Esophagus squamous epithelium (tissue), 5 donors: Measurements from ENCODE around the gene FFAR3. TPM values are rescaled to one million over a fixed set of nuclear protein-coding genes. Genes with fewer than 3 reads are reported as not detected.

Experiments
- DNase-seq: peaks from one replicate; lab custom pipeline; 2025; lab: John Stamatoyannopoulos, UW
- H3K27ac ChIP-seq, 4 donors: fragments of 200-600 bp; sonication (generic); one replicate each; pipeline ENCODE4 v1.5.1; 2016 to 2019; ENCODE audit warnings: mild to moderate bottlenecking in 1 of 4
- H3K27me3 ChIP-seq, 4 donors: fragments of 200-600 bp; sonication (generic); 1 replicate in 3 of 4; 2 replicates in 1 of 4; pipeline versions ENCODE4 v1.5.1 to v1.6.0; 2017 to 2021; ENCODE audit warnings: antibody characterized with exemption in 1 of 4
- H3K36me3 ChIP-seq, 3 donors: fragments of 200-600 bp; sonication (generic); one replicate each; pipeline ENCODE4 v1.5.1; 2016 to 2019
- H3K4me1 ChIP-seq, 3 donors: fragments of 200-600 bp; sonication (generic); one replicate each; pipeline ENCODE4 v1.5.1; 2017 to 2019
- H3K4me3 ChIP-seq, 4 donors: fragments of 200-600 bp; sonication (generic); 1 replicate in 3 of 4; 2 replicates in 1 of 4; pipeline ENCODE4 v1.5.1; 2016 to 2019; ENCODE audit warnings: mild to moderate bottlenecking in 2 of 4, moderate library complexity in 1 of 4
- H3K9me3 ChIP-seq, 3 donors: fragments of 200-600 bp; sonication (generic); one replicate each; pipeline ENCODE4 v1.5.1; 2016 to 2019
- POLR2A ChIP-seq, 4 donors: fragments of 450-650 bp; IDR thresholded peaks; one replicate each; pipeline ENCODE4 v1.6.1; 2017; ENCODE audit warnings: antibody characterized with exemption in 4 of 4, mild to moderate bottlenecking in 4 of 4, moderate library complexity in 3 of 4
- WGBS, 2 donors: methylation state at CpG; one replicate each; pipeline ENCODE4 v1.1.5; 2018; 5-methylcytosine and 5-hydroxymethylcytosine counted together
- intact Hi-C: fragments of 100-400 bp; cut with DNase I; formaldehyde crosslinking; loops from one replicate; pipeline ENCODE4 v1.15.0; 2022
- total RNA-seq, 4 donors: library from RNA; depleted of rRNA; stranded (reverse); fragments of >200 nt; gene quantifications; one replicate each; pipeline ENCODE4 v1.1.0, GENCODE V29; 2016
- TF ChIP-seq, protein P1 (sequence below), 6 experiments: fragments of 450-650 bp in 4 of 6; fragments of 200-600 bp in 2 of 6; sonication (generic) in 2 of 6; IDR thresholded peaks; one replicate each; pipeline ENCODE4 v1.5.1; 2016 to 2019; ENCODE audit warnings: antibody characterized with exemption in 6 of 6, mild to moderate bottlenecking in 4 of 6, moderate library complexity in 4 of 6
- donor health status: DM: yes; HTN: yes; CAD: no.

The FFAR3 gene
- total RNA-seq, 4 donors from 2014 or later: not detected

DNA sequence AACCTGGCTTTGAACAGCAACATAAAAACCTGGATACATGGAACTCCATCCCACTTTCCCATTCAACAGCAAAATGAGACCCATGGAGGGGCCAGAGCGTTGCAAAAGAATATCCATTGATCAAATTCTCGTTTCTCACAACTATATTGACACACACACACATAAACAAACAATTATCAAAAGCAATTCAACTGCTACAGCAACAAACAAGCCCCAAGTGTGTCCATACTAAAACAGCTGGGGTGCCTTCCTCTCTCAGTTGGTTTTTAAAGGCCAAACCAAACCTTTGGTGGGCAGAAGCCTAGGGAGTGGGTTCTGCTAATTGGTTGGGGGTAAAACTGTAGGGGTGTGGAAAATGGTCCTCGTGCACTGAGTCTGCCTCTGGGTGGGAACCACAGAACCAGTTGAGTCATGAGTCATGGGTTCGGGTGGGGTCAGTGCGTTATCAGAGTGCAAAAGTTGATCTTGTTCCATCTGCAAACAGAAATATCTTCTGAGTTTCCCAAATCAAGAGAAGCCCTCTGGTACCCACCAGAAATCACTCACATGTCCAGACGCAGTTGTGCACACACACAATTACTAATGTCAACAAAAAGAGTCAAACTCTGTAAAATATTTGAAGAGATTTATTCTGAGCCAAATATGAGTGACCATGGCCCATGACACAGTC is 31.1 kb downstream of the FFAR3 start:
- intact Hi-C loops: no loop called here
- H3K4me1 ChIP-seq: no peaks in the 10 kb centered on the region
- H3K36me3 ChIP-seq: no peaks in the 10 kb centered on the region
- H3K9me3 ChIP-seq: peaks cover 3 to 20% (median 10%) of the 10 kb centered on the region in 3 donors
- H3K27ac ChIP-seq: no peak overlapping the region
- TF ChIP-seq POLR2A (IDR thresholded peaks at IDR 0.05): no peak
- TF ChIP-seq, protein P1, sequence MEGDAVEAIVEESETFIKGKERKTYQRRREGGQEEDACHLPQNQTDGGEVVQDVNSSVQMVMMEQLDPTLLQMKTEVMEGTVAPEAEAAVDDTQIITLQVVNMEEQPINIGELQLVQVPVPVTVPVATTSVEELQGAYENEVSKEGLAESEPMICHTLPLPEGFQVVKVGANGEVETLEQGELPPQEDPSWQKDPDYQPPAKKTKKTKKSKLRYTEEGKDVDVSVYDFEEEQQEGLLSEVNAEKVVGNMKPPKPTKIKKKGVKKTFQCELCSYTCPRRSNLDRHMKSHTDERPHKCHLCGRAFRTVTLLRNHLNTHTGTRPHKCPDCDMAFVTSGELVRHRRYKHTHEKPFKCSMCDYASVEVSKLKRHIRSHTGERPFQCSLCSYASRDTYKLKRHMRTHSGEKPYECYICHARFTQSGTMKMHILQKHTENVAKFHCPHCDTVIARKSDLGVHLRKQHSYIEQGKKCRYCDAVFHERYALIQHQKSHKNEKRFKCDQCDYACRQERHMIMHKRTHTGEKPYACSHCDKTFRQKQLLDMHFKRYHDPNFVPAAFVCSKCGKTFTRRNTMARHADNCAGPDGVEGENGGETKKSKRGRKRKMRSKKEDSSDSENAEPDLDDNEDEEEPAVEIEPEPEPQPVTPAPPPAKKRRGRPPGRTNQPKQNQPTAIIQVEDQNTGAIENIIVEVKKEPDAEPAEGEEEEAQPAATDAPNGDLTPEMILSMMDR (IDR thresholded peaks at IDR 0.05): no peak
- DNase-seq: no peak
- no peak overlapping the region for H3K4me3 ChIP-seq
- 31 to 43% methylated on average over 6 of the region's 6 CpGs for WGBS, 2 donors
- peaks cover 0 to 14% (median 0%) of the 10 kb centered on the region in 4 donors for H3K27me3 ChIP-seq

GRCh38 chr19:35392742-35393715 is 34.8 kb downstream of the FFAR3 start:
- H3K4me1 ChIP-seq: peaks cover 0 to 5% (median 4%) of the 10 kb centered on the region in 3 donors
- H3K9me3 ChIP-seq: no peaks in the 10 kb centered on the region
- intact Hi-C loops: no loop called here
- H3K27ac ChIP-seq: no peak overlapping the region
- peaks cover 0 to 13% (median 0%) of the 10 kb centered on the region in 4 donors for H3K27me3 ChIP-seq
- 58 to 68% methylated on average over 5 of the region's 5 CpGs for WGBS, 2 donors
- DNase-seq: no peak
- no peaks in the 10 kb centered on the region for H3K36me3 ChIP-seq
- H3K4me3 ChIP-seq: no peak overlapping the region
- TF ChIP-seq POLR2A (IDR thresholded peaks at IDR 0.05): no peak
- TF ChIP-seq, protein P1 (IDR thresholded peaks at IDR 0.05): no peak

DNA sequence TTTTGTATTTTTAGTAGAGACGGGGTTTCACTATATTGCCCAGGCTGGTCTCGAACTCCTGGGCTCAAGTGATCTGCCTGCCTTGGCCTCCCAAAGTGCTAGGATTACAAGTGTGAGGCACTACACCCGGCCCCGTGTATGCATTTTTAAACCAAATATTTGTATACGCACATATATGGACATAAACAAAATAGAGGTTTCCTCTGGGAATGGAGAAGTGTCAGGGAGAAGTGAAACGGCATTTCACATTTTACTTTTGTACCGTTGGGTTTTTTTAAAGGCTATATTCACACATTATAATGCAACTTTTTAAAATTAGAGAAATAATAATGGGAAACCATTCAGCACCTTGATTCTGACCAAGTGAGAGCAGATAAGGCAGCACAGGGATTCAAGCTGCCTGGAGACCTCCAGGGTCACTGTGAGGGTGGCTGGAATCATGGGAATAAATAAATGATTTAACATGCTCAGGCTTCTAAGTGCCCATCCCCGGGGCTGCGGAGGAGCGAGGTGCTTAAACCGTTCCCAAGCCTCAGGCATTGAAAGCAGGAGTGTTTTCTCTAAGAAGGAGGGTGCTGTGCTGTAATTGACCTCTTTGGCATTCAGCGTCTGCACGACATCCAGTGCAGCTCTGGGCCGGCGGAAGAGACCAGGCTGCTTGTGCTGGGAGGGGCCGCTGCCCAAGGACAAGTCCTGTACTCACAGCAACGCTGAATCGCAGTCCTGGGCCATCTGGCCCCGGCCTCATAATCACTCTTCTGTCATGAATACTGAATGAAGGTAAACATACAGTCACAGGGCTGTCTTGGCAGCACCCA is 37.3 kb downstream of the FFAR3 start:
- H3K36me3 ChIP-seq: no peaks in the 10 kb centered on the region
- peaks cover 0 to 5% (median 4%) of the 10 kb centered on the region in 3 donors for H3K4me1 ChIP-seq
- H3K27ac ChIP-seq: no peak overlapping the region
- WGBS, 2 donors: 35 to 47% methylated on average over 13 to 17 of the region's 19 CpGs
- H3K4me3 ChIP-seq: no peak overlapping the region
- H3K9me3 ChIP-seq: no peaks in the 10 kb centered on the region
- H3K27me3 ChIP-seq: peaks cover 0 to 29% (median 0%) of the 10 kb centered on the region in 4 donors
- no peak for DNase-seq
- intact Hi-C loops: no loop called here
- TF ChIP-seq POLR2A (IDR thresholded peaks at IDR 0.05): no peak

GRCh38 chr19:35396240-35396885 is 38.1 kb downstream of the FFAR3 start:
- WGBS, 2 donors: 83 to 89% methylated on average over 9 to 14 of the region's 14 CpGs
- TF ChIP-seq POLR2A (IDR thresholded peaks at IDR 0.05): no peak
- TF ChIP-seq, protein P1 (IDR thresholded peaks at IDR 0.05): no peak
- H3K4me3 ChIP-seq: no peak overlapping the region
- H3K27ac ChIP-seq: no peak overlapping the region
- peaks cover 0 to 23% (median 0%) of the 10 kb centered on the region in 4 donors for H3K27me3 ChIP-seq
- intact Hi-C loops: no loop called here
- H3K9me3 ChIP-seq: no peaks in the 10 kb centered on the region
- DNase-seq: no peak
- H3K36me3 ChIP-seq: no peaks in the 10 kb centered on the region
- peaks cover 0 to 5% (median 4%) of the 10 kb centered on the region in 3 donors for H3K4me1 ChIP-seq

GRCh38 chr19:35397064-35397463 is 38.8 kb downstream of the FFAR3 start:
- Histone ChIP-seq H3K4me1 (peaks cover 0 to 5% (median 4%) of the 10 kb centered on the region in 3 donors), H3K9me3 (no peaks in the 10 kb centered on the region), H3K27ac (no peak overlapping the region), H3K36me3 (no peaks in the 10 kb centered on the region), H3K4me3 (no peak overlapping the region), H3K27me3 (peaks cover 0 to 23% (median 0%) of the 10 kb centered on the region in 4 donors)
- no peak for TF ChIP-seq POLR2A (IDR thresholded peaks at IDR 0.05)
- TF ChIP-seq, protein P1 (IDR thresholded peaks at IDR 0.05): no peak
- intact Hi-C loops: no loop called here
- WGBS, 2 donors: 73 to 76% methylated on average over 6 of the region's 6 CpGs
- no peak for DNase-seq
